ENCODE data around the gene NDFIP2.
"Not testable (repeated sequence)": the region's sequence is repeated elsewhere in the genome, so short reads cannot be mapped to it uniquely, and the experiment has no call there.

DNA sequence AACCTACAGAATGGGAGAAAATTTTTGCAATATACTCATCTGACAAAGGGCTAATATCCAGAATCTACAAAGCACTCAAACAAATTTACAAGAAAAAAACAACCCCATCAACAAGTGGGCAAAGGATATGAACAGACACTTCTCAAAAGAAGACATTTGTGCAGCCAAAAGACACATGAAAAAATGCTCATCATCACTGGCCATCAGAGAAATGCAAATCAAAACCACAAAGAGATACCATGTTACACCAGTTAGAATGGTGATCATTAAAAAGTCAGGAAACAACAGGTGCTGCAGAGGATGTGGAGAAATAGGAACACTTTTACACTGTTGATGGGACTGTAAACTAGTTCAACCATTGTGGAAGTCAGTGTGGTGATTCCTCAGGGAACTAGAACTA lies 92.9 kb downstream of the NDFIP2 start:
- TF ChIP-seq, protein P1, sequence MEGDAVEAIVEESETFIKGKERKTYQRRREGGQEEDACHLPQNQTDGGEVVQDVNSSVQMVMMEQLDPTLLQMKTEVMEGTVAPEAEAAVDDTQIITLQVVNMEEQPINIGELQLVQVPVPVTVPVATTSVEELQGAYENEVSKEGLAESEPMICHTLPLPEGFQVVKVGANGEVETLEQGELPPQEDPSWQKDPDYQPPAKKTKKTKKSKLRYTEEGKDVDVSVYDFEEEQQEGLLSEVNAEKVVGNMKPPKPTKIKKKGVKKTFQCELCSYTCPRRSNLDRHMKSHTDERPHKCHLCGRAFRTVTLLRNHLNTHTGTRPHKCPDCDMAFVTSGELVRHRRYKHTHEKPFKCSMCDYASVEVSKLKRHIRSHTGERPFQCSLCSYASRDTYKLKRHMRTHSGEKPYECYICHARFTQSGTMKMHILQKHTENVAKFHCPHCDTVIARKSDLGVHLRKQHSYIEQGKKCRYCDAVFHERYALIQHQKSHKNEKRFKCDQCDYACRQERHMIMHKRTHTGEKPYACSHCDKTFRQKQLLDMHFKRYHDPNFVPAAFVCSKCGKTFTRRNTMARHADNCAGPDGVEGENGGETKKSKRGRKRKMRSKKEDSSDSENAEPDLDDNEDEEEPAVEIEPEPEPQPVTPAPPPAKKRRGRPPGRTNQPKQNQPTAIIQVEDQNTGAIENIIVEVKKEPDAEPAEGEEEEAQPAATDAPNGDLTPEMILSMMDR (IDR thresholded peaks at IDR 0.05), result not testable (repeated sequence)
- TF ChIP-seq EZH2 (IDR thresholded peaks at IDR 0.05; ENCODE audit: borderline replicate concordance, insufficient read depth, low read depth, low read length, poor library complexity, severe bottlenecking), result not testable (repeated sequence)
